B cell (primary cell): ENCODE measurements around the gene CILP.

ENCODE experiments used
- EZH2 ChIP-seq: IDR thresholded peaks from 2 replicates; pipeline ENCODE4 v1.6.1; 2012; ENCODE audit warnings: borderline replicate concordance, low read depth, mild to moderate bottlenecking, moderate library complexity, low read length; ENCODE audit not compliant: insufficient read depth, poor library complexity, severe bottlenecking
- TF ChIP-seq, protein P1 (sequence below): fragments of 200-600 bp; IDR thresholded peaks from one replicate; pipeline ENCODE4 v1.8.0; 2022; ENCODE audit warnings: antibody characterized with exemption, mild to moderate bottlenecking

DNA sequence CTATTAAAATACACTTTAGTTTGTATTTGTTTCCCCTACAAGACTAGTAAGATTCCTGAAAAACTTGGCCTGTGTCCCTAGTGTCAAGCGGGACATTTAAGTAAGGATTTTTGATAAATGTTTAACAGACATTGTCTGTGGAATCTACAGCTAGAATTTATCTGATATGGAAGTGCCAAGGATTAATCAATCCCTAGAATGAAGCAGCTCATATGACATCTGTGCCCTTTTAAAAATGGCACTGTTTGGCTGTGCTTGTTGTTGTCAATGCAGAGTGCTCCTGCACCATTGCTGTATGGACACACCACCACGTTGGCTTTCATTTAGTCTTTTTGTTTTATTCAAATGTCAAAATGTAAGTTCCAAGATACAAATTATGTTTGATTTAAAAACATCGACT is 63.4 kb downstream of the CILP start:
- TF ChIP-seq, protein P1, sequence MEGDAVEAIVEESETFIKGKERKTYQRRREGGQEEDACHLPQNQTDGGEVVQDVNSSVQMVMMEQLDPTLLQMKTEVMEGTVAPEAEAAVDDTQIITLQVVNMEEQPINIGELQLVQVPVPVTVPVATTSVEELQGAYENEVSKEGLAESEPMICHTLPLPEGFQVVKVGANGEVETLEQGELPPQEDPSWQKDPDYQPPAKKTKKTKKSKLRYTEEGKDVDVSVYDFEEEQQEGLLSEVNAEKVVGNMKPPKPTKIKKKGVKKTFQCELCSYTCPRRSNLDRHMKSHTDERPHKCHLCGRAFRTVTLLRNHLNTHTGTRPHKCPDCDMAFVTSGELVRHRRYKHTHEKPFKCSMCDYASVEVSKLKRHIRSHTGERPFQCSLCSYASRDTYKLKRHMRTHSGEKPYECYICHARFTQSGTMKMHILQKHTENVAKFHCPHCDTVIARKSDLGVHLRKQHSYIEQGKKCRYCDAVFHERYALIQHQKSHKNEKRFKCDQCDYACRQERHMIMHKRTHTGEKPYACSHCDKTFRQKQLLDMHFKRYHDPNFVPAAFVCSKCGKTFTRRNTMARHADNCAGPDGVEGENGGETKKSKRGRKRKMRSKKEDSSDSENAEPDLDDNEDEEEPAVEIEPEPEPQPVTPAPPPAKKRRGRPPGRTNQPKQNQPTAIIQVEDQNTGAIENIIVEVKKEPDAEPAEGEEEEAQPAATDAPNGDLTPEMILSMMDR, result no peak
- no peak for TF ChIP-seq EZH2
